Medulla oblongata (tissue), 1 donor: ENCODE measurements around the gene CEP78.
"Not testable (repeated sequence)": the region's sequence is repeated elsewhere in the genome, so short reads cannot be mapped to it uniquely, and the experiment has no call there.

Experiments
- DNase-seq: peaks from one replicate; pipeline ENCODE4 v3.0.0-alpha.2; 2015; ENCODE audit errors: extremely low spot score

CEP78 gene, protein sequence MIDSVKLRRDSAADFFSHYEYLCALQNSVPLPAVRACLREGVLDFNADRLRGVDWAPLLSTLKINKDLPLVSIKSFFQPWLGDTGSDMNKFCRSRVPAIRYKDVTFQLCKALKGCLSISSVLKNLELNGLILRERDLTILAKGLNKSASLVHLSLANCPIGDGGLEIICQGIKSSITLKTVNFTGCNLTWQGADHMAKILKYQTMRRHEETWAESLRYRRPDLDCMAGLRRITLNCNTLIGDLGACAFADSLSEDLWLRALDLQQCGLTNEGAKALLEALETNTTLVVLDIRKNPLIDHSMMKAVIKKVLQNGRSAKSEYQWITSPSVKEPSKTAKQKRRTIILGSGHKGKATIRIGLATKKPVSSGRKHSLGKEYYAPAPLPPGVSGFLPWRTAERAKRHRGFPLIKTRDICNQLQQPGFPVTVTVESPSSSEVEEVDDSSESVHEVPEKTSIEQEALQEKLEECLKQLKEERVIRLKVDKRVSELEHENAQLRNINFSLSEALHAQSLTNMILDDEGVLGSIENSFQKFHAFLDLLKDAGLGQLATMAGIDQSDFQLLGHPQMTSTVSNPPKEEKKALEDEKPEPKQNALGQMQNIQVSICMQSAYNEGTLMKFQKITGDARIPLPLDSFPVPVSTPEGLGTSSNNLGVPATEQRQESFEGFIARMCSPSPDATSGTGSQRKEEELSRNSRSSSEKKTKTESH

DNA sequence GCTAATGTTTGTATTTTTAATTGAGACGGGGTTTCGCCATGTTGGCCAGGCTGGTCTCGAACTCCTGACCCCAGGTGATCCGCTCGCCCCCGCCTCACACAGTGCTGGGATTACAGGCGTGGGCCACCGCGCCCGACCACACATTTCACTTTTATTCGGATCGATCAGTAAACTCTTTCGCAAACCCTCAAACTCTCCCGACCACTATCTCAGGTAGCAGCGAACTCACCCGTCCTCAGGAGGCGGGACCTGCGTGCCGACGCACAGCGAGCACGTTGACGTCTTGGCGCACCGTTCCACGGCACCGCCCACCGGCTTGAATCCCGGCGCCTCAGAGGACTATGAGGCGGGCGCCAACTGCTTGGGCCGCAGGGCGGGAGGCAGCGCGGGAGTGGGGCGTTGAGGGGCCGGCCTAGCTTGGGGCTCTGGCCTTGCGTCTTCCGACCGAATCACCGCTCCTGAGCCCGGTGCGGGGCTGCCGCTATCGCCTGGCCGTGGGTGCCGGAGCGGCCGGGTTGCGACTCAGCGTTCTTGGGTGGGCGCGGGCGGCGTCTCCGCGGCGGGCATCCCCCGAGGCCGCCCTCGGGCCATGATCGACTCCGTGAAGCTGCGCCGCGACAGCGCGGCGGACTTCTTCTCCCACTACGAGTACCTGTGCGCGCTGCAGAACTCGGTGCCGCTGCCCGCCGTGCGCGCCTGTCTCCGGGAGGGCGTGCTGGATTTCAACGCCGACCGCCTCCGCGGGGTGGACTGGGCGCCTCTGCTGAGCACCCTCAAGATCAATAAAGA is at the start of gene CEP78:
CEP78 (plus strand) TSS at position 314 of the 789 bp plus-strand sequence; CDS start at position 590, 276 bp downstream.
- peak; percentile 91 for DNase-seq

DNA sequence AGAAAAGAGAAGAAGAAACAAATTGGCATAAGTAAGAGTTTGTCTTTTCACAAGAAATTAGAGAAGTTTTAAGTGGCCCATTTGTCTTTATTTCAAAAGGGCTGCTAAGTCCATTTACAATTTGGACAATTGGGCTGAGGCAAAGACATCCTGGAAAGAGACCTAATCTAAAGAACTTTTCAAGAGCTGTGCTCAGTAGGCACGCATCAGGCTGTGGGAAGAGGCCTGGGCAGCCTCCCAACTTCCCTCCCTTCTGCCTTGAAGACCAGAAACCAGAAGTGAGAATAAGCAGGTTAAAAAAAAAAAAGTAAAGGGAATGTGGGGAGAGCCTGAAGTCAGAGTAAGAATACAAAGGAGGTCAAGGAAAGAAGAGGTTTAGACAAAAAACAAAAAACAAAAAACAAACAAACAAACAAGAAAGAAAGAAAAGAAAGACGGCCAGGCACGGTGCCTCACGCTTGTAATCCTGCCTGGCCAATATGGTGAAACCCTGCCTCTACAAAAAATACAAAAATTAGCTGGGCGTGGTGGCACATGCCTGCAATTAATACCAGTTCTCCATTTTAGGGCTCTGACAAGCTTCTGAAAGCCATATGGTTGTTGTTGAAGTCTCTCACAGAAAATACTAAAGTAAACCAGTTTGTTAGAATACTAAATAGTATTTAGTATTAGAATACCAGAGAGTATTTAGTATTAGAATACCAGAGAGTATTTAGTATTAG is 48.0 kb upstream of the CEP78 start:
- peak; percentile 75 for DNase-seq

DNA sequence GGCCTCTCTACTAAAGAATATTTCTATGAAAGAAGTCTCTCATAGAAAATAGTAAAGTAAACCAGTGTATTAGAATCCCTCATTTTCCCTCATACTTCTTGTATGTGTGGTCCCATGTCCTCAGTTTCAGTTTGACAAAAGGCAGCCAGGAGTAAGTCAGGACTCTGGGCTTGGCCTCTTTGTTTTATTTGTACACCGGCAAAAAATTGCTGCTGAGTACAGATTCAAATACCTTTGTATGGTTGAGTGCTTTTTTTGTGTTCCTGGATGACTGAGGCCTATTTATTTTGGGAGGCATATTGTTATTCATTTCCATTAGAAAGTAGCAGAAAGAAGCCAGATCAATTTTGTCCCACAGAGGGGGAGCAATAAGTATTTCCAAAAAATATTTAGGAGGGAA is 47.3 kb upstream of the CEP78 start:
- no peak for DNase-seq

DNA sequence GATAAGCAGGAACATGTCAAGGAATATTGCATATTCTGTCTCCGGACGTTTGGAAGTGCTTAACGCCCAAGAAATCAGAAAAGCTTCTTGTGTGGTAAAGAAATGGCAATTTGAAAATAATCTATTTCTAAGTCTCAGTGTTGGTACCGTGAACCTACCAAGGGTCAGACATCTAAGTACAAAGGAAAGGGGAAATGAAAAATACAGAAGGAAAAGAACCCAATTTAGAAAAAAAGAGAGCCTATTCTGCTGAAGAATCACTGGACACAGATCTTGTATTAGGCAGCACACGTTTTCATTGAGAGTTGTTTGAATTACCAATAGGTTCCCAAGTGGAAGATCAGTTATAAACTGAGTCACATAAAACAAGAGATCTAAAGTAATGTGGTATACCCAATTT is 46.9 kb upstream of the CEP78 start:
- peak; percentile 30 for DNase-seq

DNA sequence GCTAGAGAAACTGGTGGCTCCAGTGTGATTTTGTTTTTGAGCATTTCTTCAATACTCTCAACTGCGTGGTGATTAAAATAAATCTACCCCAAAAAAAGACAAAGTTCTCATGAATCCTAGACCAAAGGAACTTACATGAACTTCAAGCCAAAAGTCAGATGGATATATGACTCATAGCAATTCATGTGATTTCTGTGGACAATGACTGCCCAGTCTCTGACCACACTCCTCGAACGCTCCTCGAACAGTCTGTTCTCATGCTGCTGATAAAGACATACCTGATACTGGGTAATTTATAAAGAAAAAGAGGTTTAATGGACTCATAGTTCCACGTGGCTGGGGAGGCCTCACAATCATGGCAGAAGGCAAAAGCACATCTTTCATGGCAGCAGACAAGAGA is 46.4 kb upstream of the CEP78 start:
- DNase-seq, result no peak

DNA sequence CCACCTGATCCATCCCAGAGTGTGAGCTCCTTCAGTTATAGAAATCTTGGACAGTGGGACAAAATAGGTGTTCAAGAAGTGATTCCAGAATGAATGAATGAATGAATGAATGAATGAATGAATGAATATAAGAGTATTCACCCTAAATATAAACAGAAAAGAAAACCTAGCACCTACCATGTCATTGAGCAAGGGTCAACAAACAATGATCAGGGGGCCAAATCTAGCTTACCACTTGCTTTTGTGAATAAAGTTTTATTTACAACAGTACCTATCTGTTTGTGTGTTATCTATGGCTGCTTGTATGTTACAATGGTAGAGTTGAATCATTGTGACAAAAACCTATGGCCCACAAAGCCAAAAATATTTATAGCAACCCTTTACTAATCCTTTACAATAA is 43.9 kb upstream of the CEP78 start:
- no peak for DNase-seq

DNA sequence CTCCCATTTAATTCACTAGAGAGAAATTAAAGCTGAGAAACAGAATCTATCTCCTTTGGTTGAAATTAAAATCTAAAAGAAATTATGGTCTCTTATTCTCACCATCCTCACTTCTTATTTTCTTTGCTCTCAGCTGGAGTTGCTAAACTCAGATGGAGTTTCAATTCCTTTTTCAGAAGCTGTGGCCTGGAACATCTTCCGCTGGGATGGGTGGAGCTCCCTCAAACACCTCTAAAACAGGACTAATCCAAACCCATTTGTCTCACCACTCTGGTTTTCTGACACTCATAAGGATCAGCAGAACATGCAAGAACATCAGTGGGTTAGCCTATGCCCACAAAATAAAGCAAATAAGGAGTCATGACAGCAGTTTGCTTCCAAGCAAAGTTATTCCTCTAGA is 39.6 kb upstream of the CEP78 start:
- peak; percentile 25 for DNase-seq

DNA sequence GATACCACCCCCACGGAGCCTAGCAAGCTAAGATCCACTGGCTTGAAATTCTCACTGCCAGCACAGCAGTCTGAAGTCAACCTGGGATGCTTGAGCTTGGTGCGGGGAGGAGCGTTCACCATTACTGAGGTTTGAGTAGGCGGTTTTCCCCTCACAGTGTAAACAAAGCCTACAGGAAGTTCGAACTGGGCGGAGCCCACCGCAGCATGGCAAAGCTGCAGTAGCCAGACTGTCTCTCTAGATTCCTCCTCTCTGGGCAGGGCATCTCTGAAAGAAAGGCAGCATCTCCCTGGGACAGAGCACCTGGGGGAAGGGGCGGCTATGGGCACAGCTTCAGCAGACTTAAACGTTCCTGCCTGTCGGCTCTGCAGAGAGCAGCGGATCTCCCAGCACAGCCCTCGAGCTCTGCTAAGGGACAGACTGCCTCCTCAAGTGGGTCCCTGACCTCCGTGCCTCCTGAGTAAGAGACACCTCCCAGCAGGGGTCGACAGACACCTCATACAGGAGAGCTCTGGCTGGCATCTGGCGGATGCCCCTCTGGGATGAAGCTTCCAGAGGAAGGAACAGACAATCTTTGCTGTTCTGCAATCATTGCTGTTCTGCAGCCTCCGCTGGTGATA is 34.6 kb upstream of the CEP78 start:
- DNase-seq, result not testable (repeated sequence)

DNA sequence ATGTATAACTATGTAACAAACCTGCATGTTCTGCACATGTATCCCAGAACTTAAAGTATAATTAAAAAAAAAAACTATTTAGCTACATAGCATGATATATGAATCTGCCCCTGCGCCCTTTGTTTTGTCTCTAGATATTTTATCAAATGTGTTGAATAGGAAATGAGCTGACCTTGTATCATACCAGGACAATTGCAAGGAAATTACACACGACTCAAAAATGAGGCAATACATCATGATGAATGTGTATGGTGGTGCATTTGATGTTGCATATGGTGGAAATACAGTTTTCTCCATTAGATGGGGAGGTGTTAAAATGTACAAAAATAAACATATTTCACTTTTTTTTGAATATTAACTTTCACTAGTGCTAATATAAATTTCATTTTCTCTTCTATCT is 28.6 kb upstream of the CEP78 start:
- no peak for DNase-seq

DNA sequence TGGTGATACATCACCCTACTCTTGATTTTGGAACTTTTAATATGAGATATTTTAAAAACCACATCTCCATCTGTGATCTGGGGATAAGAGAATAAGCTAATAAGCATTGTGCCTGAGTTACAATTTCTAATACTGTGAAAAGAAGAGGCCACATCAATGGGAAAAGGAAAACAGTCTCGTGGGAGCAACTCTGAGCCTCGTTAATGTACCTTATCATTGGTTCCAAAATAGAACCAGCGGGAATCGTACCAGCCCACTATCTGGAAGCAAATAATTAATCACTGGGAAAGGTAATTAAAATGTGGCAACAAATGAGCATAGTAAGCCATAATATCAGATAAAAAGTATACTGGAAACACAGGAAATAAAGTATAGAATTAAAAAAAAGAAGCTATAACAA is 28.0 kb upstream of the CEP78 start:
- no peak for DNase-seq

DNA sequence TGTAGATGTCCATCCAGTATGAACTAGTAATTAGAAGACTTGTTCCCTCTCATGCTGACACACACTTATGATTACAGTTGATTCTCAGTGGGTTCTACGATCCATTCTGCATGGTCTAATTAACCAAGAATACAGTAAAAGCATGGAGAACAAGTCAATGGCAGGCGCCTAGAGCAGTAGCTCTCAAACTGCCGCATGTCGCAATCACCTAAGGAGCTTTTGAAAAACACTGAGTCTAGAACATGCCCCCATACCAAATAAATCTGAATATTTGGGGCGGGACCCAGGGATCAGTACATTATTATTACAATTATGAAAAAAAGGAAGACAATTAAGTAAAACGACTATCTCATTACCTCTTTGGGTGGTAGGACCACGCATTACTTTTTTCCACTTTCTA is 26.7 kb upstream of the CEP78 start:
- DNase-seq, result no peak

DNA sequence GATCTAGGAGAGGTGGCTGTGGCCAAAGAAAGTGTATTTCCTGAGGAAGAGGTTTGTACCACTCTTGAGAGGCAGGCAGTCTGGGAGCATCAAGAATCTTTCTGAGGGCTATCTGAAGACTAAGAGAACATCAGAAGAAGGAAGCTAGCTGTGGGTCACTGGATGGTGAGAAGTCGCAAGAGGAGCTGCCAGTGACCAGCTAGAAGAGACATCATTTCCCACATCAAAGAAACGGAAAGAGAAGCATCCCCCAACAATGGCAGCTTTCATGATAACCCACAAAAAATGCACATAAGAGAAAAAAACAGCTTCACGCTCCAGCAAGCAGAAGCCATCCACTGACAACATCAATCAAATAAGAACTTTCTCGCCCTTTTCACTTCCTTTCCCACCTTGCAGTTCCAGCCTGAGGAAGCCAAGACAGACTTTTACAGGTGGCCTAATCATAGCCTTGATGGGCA is 25.0 kb upstream of the CEP78 start:
- DNase-seq, result no peak

DNA sequence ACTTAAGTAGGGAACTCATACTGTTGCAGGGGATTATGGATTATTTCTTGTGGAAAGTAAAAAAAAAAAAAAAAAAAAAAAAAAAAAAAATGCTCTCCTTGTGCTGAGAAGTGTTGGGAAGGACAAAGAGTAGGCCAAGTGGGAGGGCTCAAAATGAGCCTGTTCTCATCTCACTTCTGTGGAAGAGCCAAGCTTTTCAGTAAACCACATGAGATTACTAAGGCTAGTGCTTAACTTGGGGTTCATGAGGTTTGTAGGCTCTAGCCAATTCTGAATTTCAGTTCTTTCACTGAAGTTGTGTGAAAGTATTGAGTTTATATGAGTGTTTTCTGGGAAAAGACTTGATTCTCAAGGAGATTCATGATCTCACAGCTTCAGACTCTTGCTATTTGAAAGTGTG is 23.0 kb upstream of the CEP78 start:
- DNase-seq, result peak; percentile 29

DNA sequence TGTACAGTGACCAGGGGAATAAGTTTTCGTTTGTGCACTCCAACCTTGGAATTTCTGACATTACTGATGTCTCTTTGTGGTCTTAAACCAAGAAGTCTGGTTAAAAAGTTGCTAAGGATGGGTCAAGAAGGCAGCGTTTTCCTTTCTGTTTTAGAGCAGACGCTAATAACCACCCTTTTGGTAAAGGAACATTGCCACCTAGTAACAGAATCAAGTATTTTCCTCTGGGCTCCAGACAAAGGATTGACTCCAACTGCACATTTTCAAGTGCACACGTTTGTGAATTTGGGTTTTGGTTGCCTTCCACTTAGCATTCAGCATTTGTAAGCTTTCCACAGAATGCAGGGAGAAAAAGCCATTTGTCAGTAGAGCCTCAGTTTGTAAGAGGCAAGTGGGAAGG is 22.2 kb upstream of the CEP78 start:
- peak; percentile 91 for DNase-seq

DNA sequence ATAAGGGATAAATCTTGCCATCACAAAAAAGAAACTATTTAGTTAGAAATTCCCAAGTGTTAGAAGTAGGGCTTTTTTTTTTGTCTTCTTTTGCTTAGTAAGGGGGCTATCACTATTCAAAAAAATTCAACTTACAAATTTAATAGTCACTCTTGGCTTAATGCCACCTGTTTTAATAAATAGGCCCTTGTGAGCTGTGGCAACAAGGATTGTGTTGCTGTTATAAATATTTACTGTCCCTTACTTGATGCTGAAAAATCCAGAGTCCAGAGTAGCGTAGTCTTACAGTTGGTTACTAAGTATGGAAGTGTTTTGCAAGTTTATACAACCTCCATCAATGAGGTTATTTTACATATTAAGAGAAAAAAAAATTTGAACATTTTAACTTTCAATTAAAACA is 21.4 kb upstream of the CEP78 start:
- peak; percentile 34 for DNase-seq

DNA sequence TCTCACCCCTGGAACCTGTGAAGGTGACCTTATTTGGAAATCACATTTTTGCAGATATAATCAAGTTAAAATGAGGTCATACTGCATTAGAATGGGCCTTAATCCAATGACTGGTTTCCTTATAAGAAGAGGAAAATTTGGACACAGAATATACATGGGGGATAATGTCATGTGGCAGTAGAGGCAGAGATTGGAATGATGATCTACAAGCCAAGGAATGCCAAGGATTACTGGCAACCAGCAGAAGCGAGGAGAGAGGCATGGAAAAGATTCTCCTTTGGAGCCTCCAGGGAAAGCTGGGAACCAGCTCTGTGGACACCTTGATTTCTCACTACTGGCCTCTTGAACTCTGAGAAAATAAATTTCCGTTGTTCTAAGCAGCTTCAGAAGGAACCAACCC is 20.2 kb upstream of the CEP78 start:
- DNase-seq, result no peak

DNA sequence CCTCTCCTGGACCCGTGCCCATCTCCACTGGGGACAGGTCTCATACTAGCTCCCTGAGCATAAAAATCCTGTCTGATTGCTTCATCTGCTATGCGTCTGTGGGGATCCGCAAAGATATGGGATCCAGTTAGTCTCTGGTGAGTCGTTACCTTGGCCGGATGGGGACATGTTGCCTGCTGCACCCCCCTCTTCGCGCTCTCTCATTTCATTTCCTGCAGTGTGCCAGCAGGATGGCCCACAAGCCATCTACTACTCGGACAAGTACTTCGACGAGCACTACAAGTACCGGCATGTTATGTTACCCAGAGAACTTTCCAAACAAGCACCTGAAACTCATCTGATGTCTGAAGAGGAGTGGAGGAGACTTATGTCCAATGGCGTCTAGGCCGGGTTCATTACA is 17.0 kb upstream of the CEP78 start:
- no peak for DNase-seq

DNA sequence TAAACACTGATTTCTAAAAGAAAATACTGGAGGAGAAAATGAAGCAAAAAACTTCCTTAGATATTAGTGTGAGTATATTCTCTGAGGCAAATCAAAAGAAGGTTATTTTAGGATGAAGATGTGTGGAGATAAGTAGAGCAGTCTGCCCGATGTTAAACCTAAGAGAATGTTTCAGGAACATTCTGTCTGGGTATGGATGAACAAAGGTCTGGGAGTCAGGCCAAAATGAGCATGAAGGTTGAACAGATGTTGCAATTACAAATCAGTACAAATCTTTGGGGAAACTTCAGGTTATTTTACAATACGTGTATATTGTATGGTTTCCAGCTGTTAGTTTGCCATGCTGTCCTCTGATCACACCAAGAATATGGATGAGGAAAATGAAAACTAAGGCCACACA is 14.4 kb upstream of the CEP78 start:
- DNase-seq, result no peak

DNA sequence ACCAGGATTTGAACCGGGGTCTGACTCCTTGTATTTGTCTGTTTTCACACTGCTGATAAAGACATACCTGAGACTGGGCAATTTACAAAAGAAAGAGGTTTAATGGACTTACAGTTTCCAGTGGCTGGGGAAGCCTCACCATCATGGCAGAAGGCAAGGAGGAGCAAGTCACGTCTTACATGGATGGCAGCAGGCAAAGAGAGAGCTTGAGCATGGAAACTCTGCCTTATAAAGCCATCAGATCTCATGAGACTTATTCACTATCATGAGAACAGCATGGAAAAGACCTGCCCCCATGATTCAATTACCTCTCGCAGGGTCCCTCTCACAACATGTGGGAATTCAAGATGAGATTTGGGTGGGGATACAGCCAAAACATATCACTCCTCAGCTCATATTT is 14.0 kb upstream of the CEP78 start:
- not testable (repeated sequence) for DNase-seq

DNA sequence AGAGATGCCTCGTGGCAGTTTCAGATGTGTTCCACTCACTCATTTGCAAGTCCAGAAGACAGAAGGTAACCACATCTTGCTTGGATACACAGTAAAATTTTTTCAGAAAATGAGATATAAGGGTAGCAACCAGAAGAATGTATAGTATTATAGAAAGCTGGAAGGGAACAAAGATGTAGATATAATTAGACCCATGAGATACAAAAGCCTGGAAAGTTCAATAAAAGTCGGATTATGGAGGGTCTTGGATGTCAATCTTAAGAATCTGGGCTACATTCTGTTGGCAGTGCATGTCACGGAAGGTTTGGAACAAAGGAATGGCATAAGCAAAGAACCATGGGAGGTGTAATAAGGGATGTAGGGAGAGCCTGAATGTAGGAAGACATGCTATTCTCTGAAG is 5.1 kb upstream of the CEP78 start:
- DNase-seq, result no peak

DNA sequence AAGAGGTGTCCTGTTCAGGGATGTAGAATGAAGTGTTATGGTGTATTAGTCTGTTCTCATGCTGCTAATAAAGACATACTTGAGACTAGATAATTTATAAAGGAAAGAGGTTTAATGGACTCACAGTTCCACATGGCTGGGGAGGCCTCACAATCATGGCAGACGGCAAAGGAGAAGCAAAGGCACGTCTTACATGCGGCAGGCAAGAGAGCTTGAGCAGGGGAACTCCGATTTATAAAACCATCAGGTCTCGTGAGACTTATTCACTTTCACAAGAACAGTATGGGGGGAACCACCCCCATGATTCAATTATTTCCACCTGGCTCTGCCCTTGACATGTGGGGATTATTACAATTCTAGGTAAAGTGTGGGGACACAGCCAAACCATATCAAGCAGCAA is 3.4 kb upstream of the CEP78 start:
- not testable (repeated sequence) for DNase-seq
